HepG2 (cell line): ENCODE results near the gene ZNF483. TPM values are rescaled to one million over a fixed set of nuclear protein-coding genes. Genes with fewer than 3 reads are reported as not detected.

Experiments
- ASH2L ChIP-seq: fragments of 300-600, 200-600 bp; sonication (generic); IDR thresholded peaks from 2 replicates; pipeline ENCODE4 v1.7.0; 2017; ENCODE audit warnings: low read depth, mild to moderate bottlenecking, moderate library complexity, mixed read lengths, low read length; ENCODE audit not compliant: insufficient read length
- ATF7 ChIP-seq, 2 experiments: fragments of 450-650 bp in 1 of 2; sonication (generic) in 1 of 2; formaldehyde crosslinking in 1 of 2; IDR thresholded peaks; 2 replicates each; pipeline versions ENCODE4 v1.4.0 to v1.6.1; 2016 to 2020; ENCODE audit warnings: antibody characterized with exemption in 1 of 2, mild to moderate bottlenecking in 1 of 2, missing genetic modification reagents in 1 of 2
- ISX ChIP-seq: sonication (generic); formaldehyde crosslinking; conservative IDR thresholded peaks from 2 replicates; pipeline ENCODE4 v1.5.0; 2020; ENCODE audit warnings: missing genetic modification reagents
- NBN ChIP-seq: fragments of 450-650 bp; conservative IDR thresholded peaks from 2 replicates; pipeline ENCODE4 v1.6.1; 2017
- RBAK ChIP-seq: sonication (generic); formaldehyde crosslinking; IDR thresholded peaks from 2 replicates; pipeline ENCODE4 v1.5.1; 2020; ENCODE audit warnings: mild to moderate bottlenecking, missing genetic modification reagents
- SETDB1 ChIP-seq: sonication (generic); formaldehyde crosslinking; IDR thresholded peaks from 2 replicates; pipeline ENCODE4 v1.5.1; 2020; ENCODE audit warnings: missing genetic modification reagents, mild to moderate bottlenecking, borderline replicate concordance
- ZIK1 ChIP-seq: sonication (generic); formaldehyde crosslinking; IDR thresholded peaks from 2 replicates; pipeline ENCODE4 v1.5.0; 2020; ENCODE audit warnings: mild to moderate bottlenecking, low read depth, missing genetic modification reagents, borderline replicate concordance
- ZKSCAN5 ChIP-seq: sonication (generic); formaldehyde crosslinking; IDR thresholded peaks from 2 replicates; pipeline ENCODE4 v1.5.1; 2020; ENCODE audit warnings: mild to moderate bottlenecking, missing genetic modification reagents
- ZNF264 ChIP-seq: sonication (generic); formaldehyde crosslinking; IDR thresholded peaks from 2 replicates; pipeline ENCODE4 v1.4.0; 2020; ENCODE audit warnings: missing genetic modification reagents
- ZNF547 ChIP-seq: sonication (generic); formaldehyde crosslinking; IDR thresholded peaks from 2 replicates; pipeline ENCODE4 v1.5.1; 2020; ENCODE audit warnings: mild to moderate bottlenecking, missing genetic modification reagents
- ZNF768 ChIP-seq: sonication (generic); formaldehyde crosslinking; IDR thresholded peaks from 2 replicates; pipeline ENCODE4 v1.4.0; 2020; ENCODE audit warnings: missing genetic modification reagents
- polyA plus RNA-seq, 8 experiments: library from polyadenylated mRNA; depleted of rRNA in 3 of 8; stranded (reverse) in 7 of 8; unstranded in 1 of 8; fragments of >200 nt; fragmentation: Illumina TruSeq in 4 of 8; extraction: Trizol in 4 of 8; gene quantifications; 2 replicates each; pipeline versions ENCODE4 v1.2.1 to v1.2.3, GENCODE V29; 2011 to 2016; ENCODE audit warnings: low read depth in 4 of 8, missing spikeins in 1 of 8, mixed read lengths in 1 of 8; ENCODE audit not compliant: insufficient read depth in 1 of 8
- total RNA-seq, 5 experiments: library from RNA; depleted of rRNA; stranded (reverse); fragments of >200 nt; fragmentation: Illumina TruSeq; extraction: Trizol; gene quantifications; 2 replicates each; pipeline ENCODE4 v1.2.3, GENCODE V29; 2016; ENCODE audit warnings: low read depth in 1 of 5
- TF ChIP-seq, protein P1 (sequence below): sonication (generic); formaldehyde crosslinking; IDR thresholded peaks from 2 replicates; pipeline ENCODE4 v1.4.0; 2020; ENCODE audit warnings: missing genetic modification reagents
- TF ChIP-seq, protein P2 (sequence below): sonication (generic); formaldehyde crosslinking; IDR thresholded peaks from 2 replicates; pipeline ENCODE4 v1.5.0; 2020; ENCODE audit warnings: missing genetic modification reagents
- TF ChIP-seq, protein P3 (sequence below): sonication (generic); formaldehyde crosslinking; IDR thresholded peaks from 2 replicates; pipeline ENCODE4 v1.4.0; 2020; ENCODE audit warnings: missing genetic modification reagents
- TF ChIP-seq, protein P4 (sequence below): sonication (generic); formaldehyde crosslinking; IDR thresholded peaks from 2 replicates; pipeline ENCODE4 v1.5.0; 2020; ENCODE audit warnings: mild to moderate bottlenecking, missing genetic modification reagents, borderline replicate concordance
- TF ChIP-seq, protein P5 (sequence below): IDR thresholded peaks from 2 replicates; pipeline ENCODE4 v1.6.1; 2016; ENCODE audit warnings: low read depth, borderline replicate concordance
- TF ChIP-seq, protein P6 (sequence below): IDR thresholded peaks from 2 replicates; pipeline ENCODE4 v1.6.1; 2016; ENCODE audit warnings: missing compliant biosample characterization, missing genetic modification reagents, borderline replicate concordance
- TF ChIP-seq, protein P7 (sequence below): sonication (generic); formaldehyde crosslinking; IDR thresholded peaks from 2 replicates; pipeline ENCODE4 v1.8.1; 2023; ENCODE audit warnings: mild to moderate bottlenecking, missing genetic modification reagents

Gene ZNF483
- total and polyA plus RNA-seq, 2 of the 13 experiments (the other 11 are each of a cell fraction or from before 2014, with no cell fraction given): 2.0 to 9.5 TPM

DNA sequence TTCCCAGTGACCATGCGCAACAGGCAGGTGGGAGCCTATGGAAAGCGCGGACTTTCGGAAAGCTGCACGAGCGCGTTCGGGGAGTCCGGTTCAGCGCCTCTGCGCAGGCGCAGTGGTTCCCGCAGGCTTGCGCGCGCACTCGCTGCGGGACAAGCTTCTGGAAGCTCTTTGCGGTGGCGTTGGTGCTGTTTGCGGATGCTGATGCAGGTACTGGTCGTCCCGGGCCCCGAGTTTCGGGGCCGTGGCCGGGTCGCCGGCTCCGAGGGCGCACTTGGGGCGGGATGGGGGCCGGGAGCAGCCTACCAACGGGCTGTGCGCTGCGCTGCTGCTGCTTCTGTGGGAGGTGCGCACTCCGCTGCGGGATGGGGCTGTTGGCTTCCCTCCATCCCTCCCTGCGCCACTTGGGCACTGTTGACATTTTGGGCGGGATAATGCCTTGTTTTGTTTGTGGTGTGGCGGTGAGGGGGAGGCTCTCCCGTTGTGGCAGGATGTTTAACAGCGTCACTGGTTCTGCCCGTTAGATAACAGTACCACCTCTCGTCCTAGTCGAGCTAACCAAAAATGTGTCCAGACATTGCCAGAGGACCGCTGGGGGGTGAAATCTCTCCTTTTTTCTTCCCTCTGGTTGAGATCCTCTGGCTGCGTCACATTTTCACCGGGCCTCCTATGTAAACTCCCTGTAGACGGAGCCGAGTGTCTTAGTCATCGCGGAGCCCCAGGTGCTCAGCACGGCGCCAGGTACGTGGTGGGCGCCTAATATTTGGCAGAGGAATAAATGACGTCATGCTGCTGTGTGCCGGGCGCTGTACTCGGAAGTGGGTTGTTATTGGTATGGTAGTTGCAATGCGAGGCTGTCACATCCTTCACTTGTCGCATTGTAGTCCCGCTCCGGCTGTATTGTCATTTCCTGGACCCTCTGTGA lies at the start of gene ZNF483 (continued):
- TF ChIP-seq, protein P1, sequence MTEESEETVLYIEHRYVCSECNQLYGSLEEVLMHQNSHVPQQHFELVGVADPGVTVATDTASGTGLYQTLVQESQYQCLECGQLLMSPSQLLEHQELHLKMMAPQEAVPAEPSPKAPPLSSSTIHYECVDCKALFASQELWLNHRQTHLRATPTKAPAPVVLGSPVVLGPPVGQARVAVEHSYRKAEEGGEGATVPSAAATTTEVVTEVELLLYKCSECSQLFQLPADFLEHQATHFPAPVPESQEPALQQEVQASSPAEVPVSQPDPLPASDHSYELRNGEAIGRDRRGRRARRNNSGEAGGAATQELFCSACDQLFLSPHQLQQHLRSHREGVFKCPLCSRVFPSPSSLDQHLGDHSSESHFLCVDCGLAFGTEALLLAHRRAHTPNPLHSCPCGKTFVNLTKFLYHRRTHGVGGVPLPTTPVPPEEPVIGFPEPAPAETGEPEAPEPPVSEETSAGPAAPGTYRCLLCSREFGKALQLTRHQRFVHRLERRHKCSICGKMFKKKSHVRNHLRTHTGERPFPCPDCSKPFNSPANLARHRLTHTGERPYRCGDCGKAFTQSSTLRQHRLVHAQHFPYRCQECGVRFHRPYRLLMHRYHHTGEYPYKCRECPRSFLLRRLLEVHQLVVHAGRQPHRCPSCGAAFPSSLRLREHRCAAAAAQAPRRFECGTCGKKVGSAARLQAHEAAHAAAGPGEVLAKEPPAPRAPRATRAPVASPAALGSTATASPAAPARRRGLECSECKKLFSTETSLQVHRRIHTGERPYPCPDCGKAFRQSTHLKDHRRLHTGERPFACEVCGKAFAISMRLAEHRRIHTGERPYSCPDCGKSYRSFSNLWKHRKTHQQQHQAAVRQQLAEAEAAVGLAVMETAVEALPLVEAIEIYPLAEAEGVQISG (CRISPR knock-in tag): peak; percentile 26; the same call in 1 of the 2 replicates
- TF ChIP-seq ATF7 (IDR thresholded peaks at IDR 0.05) (peak; percentile 98), ATF7 (CRISPR knock-in tag; IDR thresholded peaks at IDR 0.05) (peak; percentile 71; the same call in 1 of the 2 replicates), RBAK (no peak), ASH2L (peak; percentile 37), ISX (CRISPR knock-in tag) (no peak), NBN (no peak), ZIK1 (CRISPR knock-in tag) (0 out of 2 replicates have a peak, but pooled peaks have one; percentile 36), ZKSCAN5 (no peak), SETDB1 (CRISPR knock-in tag) (no peak), ZNF768 (CRISPR knock-in tag) (peak; percentile 37; the same call in 1 of the 2 replicates), ZNF547 (CRISPR knock-in tag) (peak; percentile 60; the same call in 1 of the 2 replicates), ZNF264 (CRISPR knock-in tag) (no peak; the same call in 1 of the 2 replicates)
- TF ChIP-seq, protein P2, sequence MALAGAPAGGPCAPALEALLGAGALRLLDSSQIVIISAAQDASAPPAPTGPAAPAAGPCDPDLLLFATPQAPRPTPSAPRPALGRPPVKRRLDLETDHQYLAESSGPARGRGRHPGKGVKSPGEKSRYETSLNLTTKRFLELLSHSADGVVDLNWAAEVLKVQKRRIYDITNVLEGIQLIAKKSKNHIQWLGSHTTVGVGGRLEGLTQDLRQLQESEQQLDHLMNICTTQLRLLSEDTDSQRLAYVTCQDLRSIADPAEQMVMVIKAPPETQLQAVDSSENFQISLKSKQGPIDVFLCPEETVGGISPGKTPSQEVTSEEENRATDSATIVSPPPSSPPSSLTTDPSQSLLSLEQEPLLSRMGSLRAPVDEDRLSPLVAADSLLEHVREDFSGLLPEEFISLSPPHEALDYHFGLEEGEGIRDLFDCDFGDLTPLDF (CRISPR knock-in tag): peak; percentile 61
- TF ChIP-seq, protein P3, sequence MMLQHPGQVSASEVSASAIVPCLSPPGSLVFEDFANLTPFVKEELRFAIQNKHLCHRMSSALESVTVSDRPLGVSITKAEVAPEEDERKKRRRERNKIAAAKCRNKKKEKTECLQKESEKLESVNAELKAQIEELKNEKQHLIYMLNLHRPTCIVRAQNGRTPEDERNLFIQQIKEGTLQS: peak; percentile 46; the same call in 1 of the 2 replicates
- TF ChIP-seq, protein P4, sequence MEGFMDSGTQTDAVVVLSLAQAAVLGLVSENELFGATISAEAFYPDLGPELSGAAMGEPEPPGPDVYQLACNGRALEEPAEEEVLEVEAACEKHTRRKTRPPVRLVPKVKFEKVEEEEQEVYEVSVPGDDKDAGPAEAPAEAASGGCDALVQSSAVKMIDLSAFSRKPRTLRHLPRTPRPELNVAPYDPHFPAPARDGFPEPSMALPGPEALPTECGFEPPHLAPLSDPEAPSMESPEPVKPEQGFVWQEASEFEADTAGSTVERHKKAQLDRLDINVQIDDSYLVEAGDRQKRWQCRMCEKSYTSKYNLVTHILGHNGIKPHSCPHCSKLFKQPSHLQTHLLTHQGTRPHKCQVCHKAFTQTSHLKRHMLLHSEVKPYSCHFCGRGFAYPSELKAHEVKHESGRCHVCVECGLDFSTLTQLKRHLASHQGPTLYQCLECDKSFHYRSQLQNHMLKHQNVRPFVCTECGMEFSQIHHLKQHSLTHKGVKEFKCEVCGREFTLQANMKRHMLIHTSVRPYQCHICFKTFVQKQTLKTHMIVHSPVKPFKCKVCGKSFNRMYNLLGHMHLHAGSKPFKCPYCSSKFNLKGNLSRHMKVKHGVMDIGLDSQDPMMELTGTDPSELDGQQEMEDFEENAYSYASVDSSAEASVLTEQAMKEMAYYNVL (CRISPR knock-in tag): peak; percentile 64; the same call in 1 of the 2 replicates
- TF ChIP-seq, protein P5, sequence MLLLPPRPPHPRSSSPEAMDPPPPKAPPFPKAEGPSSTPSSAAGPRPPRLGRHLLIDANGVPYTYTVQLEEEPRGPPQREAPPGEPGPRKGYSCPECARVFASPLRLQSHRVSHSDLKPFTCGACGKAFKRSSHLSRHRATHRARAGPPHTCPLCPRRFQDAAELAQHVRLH (CRISPR knock-in tag): peak; percentile 48; the same call in 1 of the 2 replicates
- TF ChIP-seq, protein P6, sequence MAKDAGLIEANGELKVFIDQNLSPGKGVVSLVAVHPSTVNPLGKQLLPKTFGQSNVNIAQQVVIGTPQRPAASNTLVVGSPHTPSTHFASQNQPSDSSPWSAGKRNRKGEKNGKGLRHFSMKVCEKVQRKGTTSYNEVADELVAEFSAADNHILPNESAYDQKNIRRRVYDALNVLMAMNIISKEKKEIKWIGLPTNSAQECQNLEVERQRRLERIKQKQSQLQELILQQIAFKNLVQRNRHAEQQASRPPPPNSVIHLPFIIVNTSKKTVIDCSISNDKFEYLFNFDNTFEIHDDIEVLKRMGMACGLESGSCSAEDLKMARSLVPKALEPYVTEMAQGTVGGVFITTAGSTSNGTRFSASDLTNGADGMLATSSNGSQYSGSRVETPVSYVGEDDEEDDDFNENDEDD: peak; percentile 89
- TF ChIP-seq, protein P7, sequence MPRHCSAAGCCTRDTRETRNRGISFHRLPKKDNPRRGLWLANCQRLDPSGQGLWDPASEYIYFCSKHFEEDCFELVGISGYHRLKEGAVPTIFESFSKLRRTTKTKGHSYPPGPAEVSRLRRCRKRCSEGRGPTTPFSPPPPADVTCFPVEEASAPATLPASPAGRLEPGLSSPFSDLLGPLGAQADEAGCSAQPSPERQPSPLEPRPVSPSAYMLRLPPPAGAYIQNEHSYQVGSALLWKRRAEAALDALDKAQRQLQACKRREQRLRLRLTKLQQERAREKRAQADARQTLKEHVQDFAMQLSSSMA (CRISPR knock-in tag): 0 out of 2 replicates have a peak, but pooled peaks have one; percentile 39
